Epithelial cell of umbilical artery (primary cell): Measurements from ENCODE around the gene SPATA31A7. TPM values are rescaled to one million over a fixed set of nuclear protein-coding genes. Genes with fewer than 3 reads are reported as not detected.

Experiments
- total RNA-seq: library from RNA; depleted of rRNA; stranded (reverse); fragments of >200 nt; gene quantifications from 2 replicates; pipeline ENCODE4 v1.2.3, GENCODE V29; 2014

SPATA31A7 gene
- under 0.01 TPM in 1 of 2 replicates, not detected in the other for total RNA-seq

DNA sequence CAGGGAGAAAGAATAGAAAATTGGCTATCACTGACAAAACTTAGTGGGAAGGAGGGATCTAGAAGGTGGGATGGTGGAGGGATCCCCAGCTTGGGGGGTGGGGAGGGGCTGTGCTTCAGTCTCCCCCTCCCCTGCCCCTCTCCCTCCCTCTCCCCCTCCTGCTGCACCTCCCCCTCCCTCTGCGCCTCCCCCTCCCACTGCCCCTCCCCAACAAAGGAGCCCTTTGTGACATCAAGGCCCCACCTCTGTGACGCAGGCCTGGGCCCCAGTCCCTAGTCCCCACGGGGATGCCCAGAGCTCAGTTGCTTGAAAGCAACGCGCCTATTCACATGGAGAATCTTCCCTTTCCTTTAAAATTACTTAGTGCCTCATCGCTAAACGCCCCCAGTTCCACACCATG is at the start of gene SPATA31A7:
Gene SPATA31A7 (plus strand): TSS at position 301 of the 400 bp plus-strand sequence. CDS start 29 bp downstream, at position 330.

